NCI-H1436 (cell line): ENCODE data around the gene NDUFA8.
A peak's percentile ranks its signal among the peaks of the same experiment; 100 is the strongest.

Experiments
- DNase-seq: peaks from one replicate; lab custom pipeline; 2025; lab: John Stamatoyannopoulos, UW

Gene NDUFA8

GRCh38 chr9:122135529-122135859, 24.1 kb downstream of the NDUFA8 start:
- no peak for DNase-seq

GRCh38 chr9:122134822-122135528, 24.6 kb downstream of the NDUFA8 start:
- DNase-seq, result no peak

GRCh38 chr9:122133984-122134535, 25.5 kb downstream of the NDUFA8 start:
- DNase-seq, result no peak

- DNase-seq, result no peak
Observed at GRCh38 chr9:122133263-122133983, 26.2 kb downstream of the NDUFA8 start.

GRCh38 chr9:122132539-122132938, 27.0 kb downstream of the NDUFA8 start:
- DNase-seq, result no peak

- DNase-seq, result no peak
Observed at GRCh38 chr9:122131401-122132001, 28.1 kb downstream of the NDUFA8 start.

GRCh38 chr9:122130837-122131236, 28.7 kb downstream of the NDUFA8 start:
- DNase-seq, result no peak

- DNase-seq, result no peak
Observed at GRCh38 chr9:122129969-122130368, 29.6 kb downstream of the NDUFA8 start.

- no peak for DNase-seq
Observed at GRCh38 chr9:122128969-122129343, 30.6 kb downstream of the NDUFA8 start.

GRCh38 chr9:122128007-122128968, 31.3 kb downstream of the NDUFA8 start:
- DNase-seq, result no peak

GRCh38 chr9:122127396-122127798, 32.2 kb downstream of the NDUFA8 start:
- no peak for DNase-seq

- peak; percentile 22 for DNase-seq
Observed at GRCh38 chr9:122126331-122127261, 33.0 kb downstream of the NDUFA8 start.

- no peak for DNase-seq
Observed at GRCh38 chr9:122125509-122126330, 33.9 kb downstream of the NDUFA8 start.

GRCh38 chr9:122125158-122125508, 34.4 kb downstream of the NDUFA8 start:
- peak; percentile 54 for DNase-seq

- DNase-seq, result no peak
Observed at GRCh38 chr9:122124528-122124927, 35.1 kb downstream of the NDUFA8 start.

- no peak for DNase-seq
Observed at GRCh38 chr9:122124048-122124447, 35.5 kb downstream of the NDUFA8 start.

- peak; percentile 59 for DNase-seq
Observed at GRCh38 chr9:122122903-122123632, 36.5 kb downstream of the NDUFA8 start.

- DNase-seq, result no peak
Observed at GRCh38 chr9:122122468-122122867, 37.1 kb downstream of the NDUFA8 start.

- no peak for DNase-seq
Observed at GRCh38 chr9:122121931-122122330, 37.6 kb downstream of the NDUFA8 start.
